Right kidney (tissue), 1 donor: ENCODE data around the gene CD248.
A peak's percentile ranks its signal among the peaks of the same experiment; 100 is the strongest.

ENCODE experiments used
- DNase-seq: peaks from one replicate; pipeline ENCODE4 v3.0.0-alpha.2; 2016

CD248 gene

GRCh38 chr11:66343176-66343575, 26.3 kb upstream of the CD248 start:
- DNase-seq, result no peak

- no peak for DNase-seq
Observed at GRCh38 chr11:66341502-66342126, 24.8 kb upstream of the CD248 start.

- no peak for DNase-seq
Observed at GRCh38 chr11:66340596-66341501, 24.0 kb upstream of the CD248 start.

DNA sequence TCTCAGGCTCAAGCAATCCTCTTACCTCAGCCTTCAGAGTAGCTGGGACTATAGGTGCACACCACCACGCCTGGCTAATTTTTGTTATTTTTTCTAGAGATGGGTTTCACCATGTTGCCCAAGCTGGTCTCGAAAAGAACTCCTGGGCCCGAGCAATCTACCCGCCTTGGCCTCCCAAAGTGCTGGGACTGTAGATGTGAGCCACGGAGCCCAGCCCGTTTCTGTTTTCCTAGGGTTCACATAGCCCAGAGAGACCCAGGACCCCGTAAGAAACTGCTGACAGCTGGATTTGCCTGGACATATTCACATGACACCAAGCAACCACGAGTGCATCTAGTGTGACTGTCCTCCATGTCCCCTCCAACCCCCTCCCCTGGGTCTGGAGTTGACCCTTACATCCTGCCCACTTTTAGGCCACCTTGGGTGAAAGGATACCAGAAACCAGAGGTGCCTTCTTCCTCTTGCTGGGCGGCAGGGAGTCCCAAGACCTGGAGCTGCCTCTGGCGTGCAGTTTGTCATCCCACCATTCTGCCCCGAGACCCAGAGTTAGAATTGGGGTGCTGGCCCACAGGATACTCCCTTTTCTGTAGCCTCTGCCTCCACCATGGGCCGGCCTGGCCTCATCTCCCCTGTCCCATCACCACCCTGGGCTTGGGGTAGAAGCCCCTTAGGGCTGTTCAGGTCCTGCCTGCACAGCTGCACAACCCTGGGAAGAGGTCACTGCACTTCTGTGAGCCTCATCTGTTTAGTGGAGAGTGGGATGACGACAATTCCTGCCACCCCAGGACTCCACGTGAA, 23.0 kb upstream of the CD248 start:
- DNase-seq, result no peak

DNA sequence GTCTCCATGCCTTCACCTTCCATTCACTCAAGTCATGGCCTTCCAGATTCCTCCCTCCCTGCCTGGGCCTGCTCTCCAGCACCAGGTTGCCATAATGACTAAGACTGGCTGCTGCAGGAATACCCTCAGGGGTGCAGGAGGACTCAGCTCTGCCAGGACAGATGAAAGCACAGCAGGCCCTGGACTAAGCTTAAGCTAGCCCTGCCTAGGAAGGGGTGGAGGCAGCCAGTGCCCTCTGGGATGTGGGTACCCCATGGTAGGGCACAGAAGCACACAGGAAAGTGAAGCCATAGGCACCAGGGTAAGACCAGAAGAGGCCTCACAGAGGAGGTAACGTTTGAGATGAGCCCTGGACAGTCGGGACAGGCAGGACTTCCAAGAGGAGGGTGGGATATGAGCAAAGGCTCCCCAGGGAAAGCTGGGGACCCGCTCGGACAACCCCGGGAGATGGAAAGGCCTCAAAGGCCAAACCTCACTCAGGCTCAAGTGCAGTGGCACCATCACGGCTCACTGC, 22.4 kb upstream of the CD248 start:
- DNase-seq, result no peak

DNA sequence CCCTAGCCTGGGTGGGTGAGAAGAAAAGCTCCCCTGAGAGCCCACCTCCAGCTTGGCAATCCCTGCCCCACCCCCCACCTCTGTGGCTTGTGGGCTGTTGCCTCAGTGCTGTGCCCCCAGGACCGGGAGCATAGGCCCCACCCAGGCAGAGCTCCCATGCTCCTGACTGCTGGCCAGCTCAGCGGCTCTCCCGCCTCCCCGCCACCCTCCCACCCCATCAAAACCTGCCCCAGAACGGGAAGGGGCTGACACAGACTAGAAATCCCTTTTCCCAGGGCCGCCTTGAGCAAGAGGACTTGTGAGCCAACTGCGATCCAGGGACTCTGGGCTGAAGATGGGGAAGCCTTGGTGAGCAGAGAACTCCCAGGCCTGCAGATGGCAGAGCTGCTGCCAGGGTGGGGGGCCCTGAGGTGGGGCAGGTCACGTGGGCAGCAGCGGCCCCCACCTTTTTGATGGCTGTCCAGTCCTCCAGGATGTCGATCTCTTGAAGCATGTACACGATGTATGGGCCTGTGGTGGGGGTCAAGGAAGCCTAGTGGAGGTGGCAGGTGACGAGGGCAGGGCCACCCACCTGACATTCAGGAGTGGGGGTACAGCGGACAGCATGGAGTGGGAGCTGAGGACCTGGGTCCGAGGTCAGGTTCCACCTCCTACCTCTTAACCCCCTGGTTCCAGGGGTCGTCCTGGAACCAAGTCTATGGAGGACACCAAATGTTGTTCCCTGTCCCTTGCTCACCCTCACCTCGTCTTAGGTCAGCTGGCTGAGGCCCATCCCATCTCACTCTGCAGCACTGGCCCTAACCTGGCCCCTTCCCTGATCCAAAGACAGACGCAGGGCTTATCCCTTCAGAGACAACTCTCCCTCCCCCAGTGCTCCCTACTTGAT, 21.7 kb upstream of the CD248 start:
- no peak for DNase-seq

- no peak for DNase-seq
Observed at GRCh38 chr11:66337103-66337899, 20.5 kb upstream of the CD248 start.

DNA sequence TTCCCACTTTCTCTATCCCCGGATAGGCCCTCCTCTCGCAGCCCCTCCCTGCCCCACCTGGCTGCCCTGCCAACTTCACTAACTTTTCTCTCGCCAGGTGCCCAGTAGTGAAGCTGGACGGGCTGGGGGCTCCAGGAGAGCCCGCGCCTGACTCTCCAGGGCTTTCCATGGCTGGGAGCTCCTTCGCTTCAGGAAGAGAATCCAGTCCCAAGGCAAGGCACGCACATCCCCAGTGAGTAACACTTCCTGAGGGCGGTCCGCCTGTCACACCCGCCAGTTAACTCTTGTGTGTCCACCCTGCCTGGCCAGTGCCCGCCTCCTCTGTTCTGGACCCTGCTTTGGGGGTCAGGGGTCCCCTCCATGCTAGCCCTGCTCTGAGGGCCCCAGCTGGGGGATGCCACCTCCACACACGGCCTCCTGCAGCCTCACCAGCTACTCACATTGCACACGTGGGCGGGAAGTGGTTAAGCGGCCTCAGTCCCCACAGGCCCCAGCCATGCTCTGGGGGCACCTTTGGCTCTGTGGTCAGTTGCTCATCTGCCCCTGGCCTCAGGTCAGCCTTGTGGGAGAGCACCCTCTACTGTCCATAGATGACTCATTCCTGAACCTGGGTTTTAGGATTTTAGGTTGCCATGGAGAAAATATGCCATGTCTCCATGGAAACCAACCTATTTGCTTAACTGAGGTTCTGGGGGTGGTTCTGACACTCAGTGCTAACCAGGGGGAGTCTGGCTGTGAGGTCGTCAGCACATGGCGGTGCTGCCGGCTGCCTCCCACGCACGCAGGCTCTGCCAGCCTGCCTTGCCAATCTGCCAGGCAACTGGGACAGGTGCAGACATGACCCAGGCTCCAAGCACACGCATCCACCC, 19.6 kb upstream of the CD248 start, which contains the start of gene RIN1:
Gene RIN1, minus strand, starts transcription at position 201 of the 869 bp plus-strand sequence. Its CDS starts 32 bp downstream, at position 169.
- DNase-seq, result peak; percentile 56

GRCh38 chr11:66335531-66336233, 18.8 kb upstream of the CD248 start:
- peak; percentile 64 for DNase-seq

DNA sequence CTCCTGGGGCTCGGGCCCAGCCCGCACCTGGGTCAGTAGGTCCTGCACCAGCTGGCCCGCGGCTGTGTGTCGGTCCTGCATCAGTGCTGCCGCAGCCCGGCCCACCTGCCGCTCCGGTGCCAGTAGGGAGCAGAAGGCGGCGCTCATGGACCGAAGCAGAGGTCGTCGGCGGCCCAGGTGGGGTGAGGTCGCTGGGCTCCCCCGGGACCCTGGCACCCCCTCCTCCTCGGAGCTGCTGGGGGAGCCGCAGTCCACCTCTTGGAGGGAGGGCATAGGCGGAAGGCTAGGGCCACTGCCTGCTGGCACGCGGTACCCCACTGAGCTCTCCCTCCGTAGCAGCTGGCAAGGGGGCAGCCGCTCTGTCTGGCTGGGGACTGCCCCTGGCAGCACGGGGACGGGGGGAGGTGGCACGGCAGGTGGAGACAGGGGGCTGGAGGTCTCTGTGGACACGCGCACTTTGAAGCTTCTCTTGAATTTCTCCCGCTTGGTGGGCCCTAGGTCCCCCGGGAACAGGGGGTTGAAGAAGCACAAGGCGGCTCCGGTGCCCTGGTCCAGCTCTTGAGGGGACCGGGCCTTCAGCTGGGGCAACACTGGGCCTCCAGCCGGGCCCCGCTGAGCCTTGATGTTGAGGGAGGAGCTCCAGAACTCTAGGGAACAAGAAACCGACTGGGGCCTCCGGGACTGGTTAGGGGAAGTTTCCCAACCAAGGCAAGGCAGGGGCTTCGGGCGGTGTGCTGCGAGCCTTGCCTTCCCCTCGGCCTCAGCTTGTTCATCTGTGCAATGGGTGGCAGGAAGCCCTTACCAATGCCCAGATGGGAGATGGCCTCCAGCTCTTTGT, 18.0 kb upstream of the CD248 start:
- no peak for DNase-seq

DNA sequence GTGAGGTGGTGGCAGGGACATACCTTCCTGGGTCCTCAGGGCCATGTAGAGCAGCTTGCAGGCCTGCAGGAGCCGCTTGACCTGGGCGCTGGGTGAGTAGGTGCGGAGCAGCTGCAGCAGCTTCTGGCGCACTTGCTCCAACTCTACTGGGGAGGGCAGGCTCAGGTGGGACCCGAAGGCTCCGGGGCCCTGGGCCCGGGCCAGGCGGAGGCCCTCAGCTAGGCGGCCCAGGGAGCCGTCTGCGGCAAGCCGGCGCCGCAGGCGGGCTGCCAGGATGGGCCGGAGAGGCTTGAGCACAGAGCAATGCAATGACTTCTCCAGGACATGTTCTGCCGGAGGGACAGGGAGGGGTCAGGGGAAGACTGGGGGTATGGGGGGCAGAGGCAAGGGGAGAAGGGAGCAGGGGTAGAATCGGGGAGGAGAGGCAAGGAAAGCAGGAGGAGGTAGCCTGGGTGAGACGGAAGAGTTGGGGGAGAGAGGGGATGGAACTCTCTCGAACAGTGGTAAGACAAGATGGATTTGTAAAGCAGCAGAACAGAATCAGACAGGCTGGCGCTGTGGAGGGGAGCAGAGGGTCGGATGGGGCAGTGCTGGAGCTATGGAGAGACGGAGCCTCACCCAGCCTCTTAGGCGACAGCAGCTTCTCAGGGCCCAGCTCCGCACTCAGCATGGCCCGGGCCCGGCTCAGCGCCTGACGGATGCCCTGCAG, 17.2 kb upstream of the CD248 start:
- DNase-seq, result no peak

- DNase-seq, result no peak
Observed at GRCh38 chr11:66333220-66333877, 16.5 kb upstream of the CD248 start.

- no peak for DNase-seq
Observed at GRCh38 chr11:66332371-66333219, 15.8 kb upstream of the CD248 start.

- DNase-seq, result no peak
Observed at GRCh38 chr11:66331542-66332370, 14.9 kb upstream of the CD248 start.

GRCh38 chr11:66330931-66331330, 14.1 kb upstream of the CD248 start:
- DNase-seq, result no peak
